GM19240 (cell line): ENCODE results near the gene FGF12.

Source experiments
- DNase-seq: peaks from one replicate; pipeline ENCODE4 v3.0.0; 2011; ENCODE audit warnings: low spot score; ENCODE audit not compliant: insufficient read length

The FGF12 gene

DNA sequence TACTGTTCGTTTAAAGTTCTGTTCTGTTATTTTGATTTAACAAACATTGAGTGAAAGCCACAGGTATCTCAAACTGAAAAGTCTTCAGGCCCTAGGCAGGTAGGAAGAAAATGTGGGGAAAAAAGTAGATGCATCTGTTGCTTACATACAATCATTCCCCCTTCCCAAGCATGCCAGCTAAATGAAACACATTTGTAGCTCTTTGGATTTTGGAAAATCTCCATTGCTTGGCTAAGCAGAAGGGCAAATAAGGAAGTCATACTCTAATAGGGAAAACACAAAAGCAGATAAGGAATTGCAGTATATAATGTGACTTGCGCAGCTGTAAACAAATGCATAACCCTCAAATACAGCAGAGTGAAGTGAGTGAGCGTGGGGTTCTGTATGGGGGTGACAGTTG, 375.9 kb downstream of the FGF12 start:
- no peak for DNase-seq

DNA sequence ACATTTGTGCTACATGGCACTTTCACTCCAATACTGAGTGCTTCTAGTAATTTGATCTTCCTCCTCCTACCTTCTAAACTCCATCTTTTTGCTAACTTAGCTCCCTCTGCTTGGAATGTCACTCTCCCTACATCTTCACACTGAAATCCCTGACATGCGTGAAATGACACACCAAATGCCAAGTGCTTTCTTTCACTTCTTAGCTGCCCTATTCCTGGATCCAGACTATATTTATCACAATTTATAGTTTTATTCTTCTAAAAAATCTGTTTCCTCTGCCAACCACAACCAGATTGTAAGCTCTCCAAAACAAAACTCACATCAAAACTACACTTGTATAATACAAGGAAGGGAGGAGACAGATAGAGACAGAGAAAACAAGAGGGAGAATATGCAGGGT, 387.3 kb downstream of the FGF12 start:
- no peak for DNase-seq

- no peak for DNase-seq
These were observed 388.1 kb downstream of the FGF12 start for GRCh38 chr3:192339214-192339613.

DNA sequence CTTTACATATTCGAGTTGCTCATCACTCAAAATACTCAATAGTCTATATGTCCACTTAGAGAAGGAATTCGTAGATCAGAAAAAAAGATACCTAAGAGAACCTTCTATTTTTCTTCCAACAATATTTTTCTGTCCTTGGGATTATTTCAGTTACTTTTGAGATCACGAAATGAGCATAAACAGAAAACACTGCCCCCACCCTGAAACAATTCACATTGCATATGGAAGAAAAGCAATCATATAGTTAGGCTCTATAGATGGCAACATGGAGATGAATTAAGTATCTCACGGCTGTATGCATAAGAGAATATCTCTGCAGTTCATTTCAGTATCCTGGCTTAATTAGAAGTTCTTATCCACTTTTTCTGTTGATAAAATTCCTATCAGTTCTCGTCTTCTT, 391.1 kb downstream of the FGF12 start:
- no peak for DNase-seq

DNA sequence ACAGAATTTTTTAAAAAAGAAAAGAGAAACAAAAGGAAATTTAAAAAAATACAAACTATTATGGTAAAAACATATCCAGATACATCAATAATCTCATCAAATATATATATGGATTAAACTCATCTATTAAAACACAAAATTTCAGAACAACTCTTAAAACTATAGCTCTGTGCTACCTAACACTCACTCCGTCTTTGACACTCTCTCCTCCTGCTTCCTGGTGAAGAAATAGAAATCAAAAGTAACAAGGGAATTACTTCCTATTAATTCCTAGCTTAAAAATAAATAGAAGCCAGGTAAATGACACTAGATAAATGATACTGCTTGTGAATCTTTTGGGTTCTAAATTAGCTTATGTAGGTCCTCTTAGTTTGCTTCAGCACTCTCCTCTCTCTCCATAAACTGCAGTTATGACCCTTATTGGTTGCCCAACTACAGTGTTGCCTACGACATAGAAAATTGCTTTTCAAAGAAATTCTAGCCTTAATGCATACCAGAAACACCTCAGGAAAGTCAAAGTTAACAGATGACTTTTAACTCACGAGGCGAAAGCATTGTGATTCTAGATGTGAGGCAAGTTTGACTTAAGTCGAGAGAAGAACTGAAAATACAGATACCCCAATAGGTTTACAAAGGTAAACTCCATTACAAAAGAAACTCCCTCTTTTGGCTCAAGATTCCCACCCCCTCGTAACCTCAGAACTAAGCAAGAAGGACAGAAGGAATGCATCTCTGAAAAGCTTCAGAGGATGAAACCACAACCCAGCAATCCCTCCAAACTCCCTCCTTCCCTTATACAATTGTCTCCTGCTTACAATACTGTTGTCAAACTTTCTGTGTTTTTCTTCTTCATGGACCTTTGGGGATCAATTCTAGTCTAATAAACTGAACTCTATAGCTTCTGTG, 394.7 kb downstream of the FGF12 start:
- DNase-seq = no peak

DNA sequence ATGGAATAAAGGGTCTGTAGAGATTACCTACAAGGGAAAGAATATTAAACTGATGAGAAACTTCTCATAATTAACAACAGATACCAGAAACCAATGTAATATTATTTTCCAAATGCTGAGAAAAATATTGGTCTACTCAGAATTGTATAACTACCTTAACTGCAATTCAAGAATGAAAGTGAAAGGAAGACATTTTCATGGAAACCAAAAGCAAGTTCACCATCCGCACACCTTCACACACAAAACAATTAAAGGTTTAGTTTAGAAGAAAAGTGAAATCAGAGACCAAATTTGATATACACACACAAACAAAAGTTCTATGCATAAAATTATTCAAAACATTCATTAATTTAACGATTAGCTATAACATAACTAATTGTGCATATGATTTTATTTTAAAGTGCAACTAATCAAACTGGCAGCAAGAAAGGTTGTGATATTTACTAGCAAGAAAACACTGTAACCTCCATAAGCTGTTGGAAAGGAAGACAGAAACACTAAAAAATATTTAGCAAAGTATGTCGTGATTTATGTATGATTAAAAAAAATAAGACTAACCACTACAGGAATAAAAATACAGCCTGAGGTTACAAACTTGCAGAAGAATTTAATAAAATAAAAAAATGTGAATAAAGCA, 395.5 kb downstream of the FGF12 start:
- DNase-seq = no peak

- DNase-seq = no peak
These were observed 400.7 kb downstream of the FGF12 start for GRCh38 chr3:192326656-192327055.

- DNase-seq = no peak
These were observed 409.8 kb downstream of the FGF12 start for GRCh38 chr3:192317564-192317963.

DNA sequence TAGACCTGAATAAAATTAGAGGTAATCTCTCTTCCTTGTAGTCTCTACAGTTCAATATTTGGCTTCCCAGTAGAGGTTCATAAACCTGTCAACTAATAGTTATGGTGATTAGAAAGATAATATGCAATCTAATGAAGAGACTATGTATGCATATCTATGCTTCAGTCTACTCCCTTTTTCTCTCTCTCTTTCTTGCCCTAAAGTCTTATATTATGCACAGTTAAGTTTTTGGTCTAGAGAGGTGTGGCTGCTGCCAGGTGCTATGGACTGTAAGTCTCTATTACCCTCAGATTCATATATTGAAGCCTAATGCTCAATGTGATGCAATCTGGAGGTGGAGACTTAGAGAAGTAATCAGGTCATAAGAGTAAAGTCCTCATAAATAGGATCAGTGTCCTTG, 413.7 kb downstream of the FGF12 start:
- DNase-seq = no peak

GRCh38 chr3:192307631-192308030, 419.7 kb downstream of the FGF12 start:
- no peak for DNase-seq

DNA sequence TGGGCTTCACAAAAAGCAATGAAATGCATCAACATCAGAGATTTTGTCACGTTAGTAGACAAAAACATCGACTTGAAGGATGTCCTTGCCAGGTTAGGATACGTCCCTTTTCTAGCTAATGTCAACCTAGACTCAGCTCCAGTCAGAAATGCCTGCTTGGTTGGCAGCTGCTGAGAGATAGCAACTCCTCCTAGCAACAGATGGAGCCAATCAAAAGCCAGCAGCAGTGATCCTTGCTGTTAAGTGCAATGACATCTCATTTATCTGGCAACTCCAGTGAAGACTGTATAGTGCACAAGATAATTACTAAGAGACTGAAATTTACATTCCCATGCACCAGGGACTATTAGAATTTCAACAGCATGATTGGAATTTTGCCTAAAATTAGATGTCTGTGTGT, 424.1 kb downstream of the FGF12 start:
- no peak for DNase-seq

DNA sequence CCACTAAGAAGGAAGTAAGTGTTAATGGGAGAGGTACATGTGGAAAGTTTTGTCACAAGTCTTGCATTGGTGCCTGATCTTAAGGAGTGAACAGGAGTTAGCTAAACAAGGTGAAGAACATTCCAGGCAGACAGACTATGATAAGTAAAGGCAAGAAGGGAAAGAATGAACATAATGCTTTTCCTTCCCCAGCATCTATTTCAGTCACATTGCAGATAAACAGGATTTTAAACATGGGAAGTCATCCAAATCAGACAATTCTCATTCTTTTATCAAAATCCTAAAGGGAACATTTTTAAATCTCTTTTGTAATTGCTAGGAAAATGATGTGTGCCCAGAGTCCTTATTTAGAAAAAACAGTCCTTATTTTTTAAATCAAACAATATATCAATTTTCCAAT, 424.6 kb downstream of the FGF12 start:
- DNase-seq = no peak

- no peak for DNase-seq
These were observed 427.4 kb downstream of the FGF12 start for GRCh38 chr3:192299921-192300320.

GRCh38 chr3:192296845-192297244, 430.5 kb downstream of the FGF12 start:
- no peak for DNase-seq

DNA sequence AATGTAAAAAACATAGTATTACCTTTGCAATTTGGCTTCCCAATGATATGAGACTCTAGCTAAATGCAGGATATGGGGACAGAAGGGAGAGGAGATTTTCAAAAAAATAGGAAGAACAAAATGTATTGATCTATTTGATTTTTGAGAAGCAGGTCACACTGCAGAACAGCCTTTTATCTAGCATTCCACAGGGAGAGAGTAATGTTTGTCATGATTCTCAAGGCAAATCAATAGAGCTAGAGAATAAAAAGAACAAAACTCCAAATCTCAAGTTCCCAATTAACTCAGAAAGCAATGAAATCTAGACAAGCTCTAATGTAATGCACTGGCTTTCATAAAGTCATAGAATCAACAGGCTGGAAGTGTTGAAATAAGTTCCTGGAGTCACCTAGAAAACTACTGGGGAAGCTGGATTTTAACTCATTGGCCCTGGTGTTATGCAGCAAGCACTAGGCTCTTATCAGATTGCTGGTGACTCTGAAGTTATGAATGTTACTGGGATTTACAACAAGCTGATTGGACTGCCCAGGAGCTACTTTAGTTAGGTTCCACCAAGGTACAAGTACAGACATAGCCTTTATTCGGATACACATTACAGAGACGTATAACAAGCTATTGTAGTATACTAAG, 442.8 kb downstream of the FGF12 start:
- DNase-seq = no peak

- no peak for DNase-seq
These were observed 446.0 kb downstream of the FGF12 start for GRCh38 chr3:192281207-192281880.

DNA sequence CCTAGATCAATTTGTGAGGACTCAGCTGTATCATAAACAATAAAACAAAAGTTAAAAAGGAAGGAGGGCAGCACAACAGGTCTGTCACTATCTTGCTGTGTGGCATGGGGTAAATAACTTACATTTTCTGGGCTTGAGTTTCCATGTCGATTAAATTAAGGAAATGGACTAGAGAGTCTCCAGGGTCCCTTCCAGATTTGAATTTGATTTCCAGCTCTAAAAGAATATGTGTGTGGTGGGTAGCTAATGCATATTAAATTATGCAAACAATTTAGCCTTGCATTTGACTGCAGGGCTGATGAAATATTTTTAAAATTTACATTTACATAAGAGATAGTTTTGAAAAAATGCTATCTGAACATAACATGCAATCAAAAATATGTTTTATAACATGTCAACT, 447.7 kb downstream of the FGF12 start:
- no peak for DNase-seq

DNA sequence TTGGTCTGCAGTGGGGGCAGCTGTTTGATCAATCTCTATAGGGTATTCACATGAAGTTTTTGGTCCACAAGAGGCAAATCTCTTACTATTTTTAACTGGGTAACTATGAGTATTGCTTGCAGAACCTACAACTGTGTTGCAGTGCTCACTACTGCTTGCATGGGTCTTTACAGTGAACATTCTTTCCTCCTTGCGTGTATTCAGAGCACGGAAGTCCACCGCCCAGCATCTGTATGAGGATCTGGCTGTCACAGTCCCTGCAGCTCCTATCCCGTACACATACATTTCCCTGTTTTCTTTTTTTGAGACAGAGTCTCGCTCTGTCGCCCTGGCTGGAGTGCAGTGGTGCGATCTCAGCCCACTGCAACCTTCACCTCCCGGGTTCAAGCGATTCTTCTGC, 449.9 kb downstream of the FGF12 start:
- no peak for DNase-seq

DNA sequence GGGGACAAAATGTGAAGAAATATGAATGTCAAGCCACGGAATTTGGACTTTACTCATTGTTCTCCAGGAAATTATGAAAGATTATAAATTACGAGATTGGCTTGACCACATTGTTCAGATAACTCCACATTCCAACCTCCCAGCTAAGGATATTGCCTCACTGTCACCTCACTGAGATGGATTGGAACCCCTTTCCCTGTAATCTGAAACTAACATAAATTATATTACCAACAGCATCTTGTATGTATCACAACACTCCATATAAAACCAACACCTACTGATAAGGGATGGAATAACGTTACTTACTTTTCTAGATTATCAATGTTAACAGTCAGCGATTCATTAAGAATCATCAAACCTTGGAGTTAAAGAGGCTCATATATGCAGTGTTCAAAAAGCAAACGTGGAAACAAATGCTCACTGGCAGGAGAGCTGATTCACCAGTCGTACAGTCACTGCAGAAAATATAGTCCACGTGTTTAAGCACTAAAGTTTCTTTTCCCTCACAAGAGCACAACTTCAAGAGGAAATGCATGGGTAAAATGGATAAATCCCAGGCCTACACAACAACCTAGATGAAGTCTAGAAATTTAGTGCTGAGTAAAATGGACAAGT, 451.5 kb downstream of the FGF12 start:
- no peak for DNase-seq

- no peak for DNase-seq
These were observed 453.7 kb downstream of the FGF12 start for GRCh38 chr3:192273697-192274010.

DNA sequence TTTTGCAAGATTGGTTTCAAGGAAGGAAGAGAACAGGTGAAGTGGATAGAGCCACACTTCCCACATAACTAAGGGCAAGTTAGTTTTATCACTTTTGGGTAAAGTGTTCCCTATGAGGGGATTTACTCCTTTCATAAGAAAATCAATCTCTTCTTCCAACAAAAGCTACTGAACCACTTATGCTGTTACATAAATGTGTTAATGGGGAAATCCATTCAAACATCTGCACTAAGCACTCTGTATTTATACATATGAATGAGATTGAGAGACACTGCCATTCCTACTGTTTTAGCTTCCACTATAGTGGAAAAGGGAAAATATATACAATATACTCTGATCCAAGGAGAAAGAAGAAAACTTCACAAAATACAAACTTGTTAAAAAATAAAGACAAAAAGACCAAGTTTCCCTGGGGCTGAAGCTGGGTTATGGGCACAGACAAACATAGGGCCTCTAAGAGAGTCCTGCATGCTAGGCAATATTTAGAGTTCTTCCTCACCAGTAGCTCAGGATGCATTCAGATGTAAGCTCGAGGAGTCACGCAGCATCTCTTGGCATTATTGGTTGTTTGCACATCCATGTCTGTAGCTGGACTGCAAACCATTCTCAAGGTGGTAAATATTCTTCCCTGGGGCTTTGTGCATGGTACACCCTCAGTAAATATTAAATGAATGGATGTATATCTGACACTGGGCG, 454.2 kb downstream of the FGF12 start:
- no peak for DNase-seq
